Astrocyte (in vitro differentiated cells and primary cell): Measurements from ENCODE around the gene HTR5A. TPM values are rescaled to one million over a fixed set of nuclear protein-coding genes. Genes with fewer than 3 reads are reported as not detected.

Experiments
- DNase-seq: peaks from one replicate; pipeline ENCODE4 v3.0.0-alpha.2; 2010; ENCODE audit warnings: low read depth
- FAIRE-seq: peaks from 2 replicates; lab custom pipeline; 2011; peaks lifted over from hg19 to GRCh38; lab: Jason Lieb, UNC
- H2AFZ ChIP-seq: 2 replicates; pipeline ENCODE4 v1.6.0; 2012; ENCODE audit warnings: low read depth, low read length, inconsistent platforms
- H3K27ac ChIP-seq: 2 replicates; pipeline ENCODE4 v1.5.1; 2011; ENCODE audit warnings: low read depth, low read length, inconsistent platforms
- H3K27me3 ChIP-seq: 2 replicates; pipeline ENCODE4 v1.6.0; 2011; ENCODE audit warnings: low read length, inconsistent platforms; ENCODE audit not compliant: insufficient read depth
- H3K36me3 ChIP-seq: 2 replicates; pipeline ENCODE4 v1.5.1; 2011; ENCODE audit warnings: low read length, inconsistent platforms; ENCODE audit not compliant: insufficient read depth
- H3K4me1 ChIP-seq: 2 replicates; pipeline ENCODE4 v1.5.1; 2011; ENCODE audit warnings: low read length, inconsistent platforms; ENCODE audit not compliant: insufficient read depth
- H3K4me2 ChIP-seq: 2 replicates; pipeline ENCODE4 v1.6.0; 2012; ENCODE audit warnings: low read length, inconsistent platforms
- H3K4me3 ChIP-seq: 2 replicates; pipeline ENCODE4 v1.5.1; 2011; ENCODE audit warnings: low read depth, mild to moderate bottlenecking, low read length, inconsistent platforms; ENCODE audit not compliant: insufficient read depth
- H3K79me2 ChIP-seq: 2 replicates; pipeline ENCODE4 v1.6.0; 2012; ENCODE audit warnings: mild to moderate bottlenecking, low read length, inconsistent platforms; ENCODE audit not compliant: insufficient read depth
- H3K9ac ChIP-seq: 2 replicates; pipeline ENCODE4 v1.6.0; 2012; ENCODE audit warnings: mild to moderate bottlenecking, low read length, inconsistent platforms
- H3K9me3 ChIP-seq: 2 replicates; pipeline ENCODE4 v1.5.1; 2012; ENCODE audit warnings: low read depth, mild to moderate bottlenecking, low read length, inconsistent platforms; ENCODE audit not compliant: insufficient read depth
- H4K20me1 ChIP-seq: 2 replicates; pipeline ENCODE4 v1.6.0; 2012; ENCODE audit warnings: low read length, inconsistent platforms; ENCODE audit not compliant: insufficient read depth
- H3K27ac Mint-ChIP-seq: one replicate; pipeline ENCODE4 v1.8.0; 2021; ENCODE audit warnings: mild to moderate bottlenecking, mixed read lengths; ENCODE audit not compliant: unreplicated experiment
- H3K27me3 Mint-ChIP-seq: one replicate; pipeline ENCODE4 v1.8.0; 2021; ENCODE audit warnings: low read depth, mixed read lengths; ENCODE audit not compliant: unreplicated experiment
- H3K36me3 Mint-ChIP-seq: one replicate; pipeline ENCODE4 v1.8.0; 2021; ENCODE audit warnings: low read depth, mixed read lengths; ENCODE audit not compliant: unreplicated experiment
- H3K4me1 Mint-ChIP-seq: one replicate; pipeline ENCODE4 v1.8.0; 2021; ENCODE audit warnings: low read depth, mixed read lengths; ENCODE audit not compliant: unreplicated experiment
- H3K4me3 Mint-ChIP-seq: one replicate; pipeline ENCODE4 v1.8.0; 2021; ENCODE audit warnings: mild to moderate bottlenecking, moderate library complexity, mixed read lengths; ENCODE audit not compliant: unreplicated experiment
- H3K9me3 Mint-ChIP-seq: one replicate; pipeline ENCODE4 v1.8.0; 2021; ENCODE audit warnings: mild to moderate bottlenecking, mixed read lengths; ENCODE audit not compliant: unreplicated experiment
- CTCF ChIP-seq: IDR thresholded peaks from 2 replicates; pipeline ENCODE4 v1.5.1; 2011; ENCODE audit warnings: low read depth, mild to moderate bottlenecking, inconsistent platforms, low read length, moderate library complexity; ENCODE audit not compliant: insufficient read depth
- EZH2 ChIP-seq: IDR thresholded peaks from 2 replicates; pipeline ENCODE4 v1.6.1; 2012; ENCODE audit warnings: mild to moderate bottlenecking, low read length, inconsistent platforms; ENCODE audit not compliant: insufficient read depth
- total RNA-seq: library from RNA; stranded (reverse); gene quantifications from 2 replicates; pipeline ENCODE4 v1.2.1, GENCODE V29; 2021

The HTR5A gene
- total RNA-seq, 1 donor from 2014 or later, result not detected

GRCh38 chr7:155131090-155131489, 61.0 kb downstream of the HTR5A start:
- Histone ChIP-seq H3K9ac (no peak overlapping the region), H3K4me2 (no peak overlapping the region), H3K4me1 (no peaks in the 10 kb centered on the region), H3K9me3 (no peaks in the 10 kb centered on the region), H3K4me3 (no peak overlapping the region), H2AFZ (no peak overlapping the region), H3K79me2 (no peaks in the 10 kb centered on the region), H3K36me3 (no peaks in the 10 kb centered on the region), H4K20me1 (no peaks in the 10 kb centered on the region), H3K27me3 (no peaks in the 10 kb centered on the region), H3K27ac (no peak overlapping the region)
- DNase-seq, result no peak
- Mint-ChIP-seq H3K27me3 (peaks cover 12% of the 10 kb centered on the region), H3K4me1 (no peaks in the 10 kb centered on the region), H3K27ac (no peak overlapping the region), H3K36me3 (no peaks in the 10 kb centered on the region), H3K4me3 (no peak overlapping the region), H3K9me3 (no peaks in the 10 kb centered on the region)
- TF ChIP-seq EZH2 (no peak), CTCF (no peak)
- FAIRE-seq, result no peak

- H3K9ac ChIP-seq, result no peak overlapping the region
- H2AFZ ChIP-seq, result no peak overlapping the region
- H3K4me3 ChIP-seq, result no peak overlapping the region
- no peak for FAIRE-seq
- no peaks in the 10 kb centered on the region for H4K20me1 ChIP-seq
- no peaks in the 10 kb centered on the region for H3K79me2 ChIP-seq
- Mint-ChIP-seq H3K9me3 (no peaks in the 10 kb centered on the region), H3K36me3 (no peaks in the 10 kb centered on the region), H3K27me3 (peaks cover 12% of the 10 kb centered on the region), H3K4me1 (no peaks in the 10 kb centered on the region), H3K27ac (no peak overlapping the region), H3K4me3 (no peak overlapping the region)
- no peaks in the 10 kb centered on the region for H3K9me3 ChIP-seq
- no peak overlapping the region for H3K4me2 ChIP-seq
- no peak for DNase-seq
- no peaks in the 10 kb centered on the region for H3K4me1 ChIP-seq
- no peaks in the 10 kb centered on the region for H3K36me3 ChIP-seq
- no peaks in the 10 kb centered on the region for H3K27me3 ChIP-seq
- TF ChIP-seq EZH2, result no peak
- no peak for TF ChIP-seq CTCF
- no peak overlapping the region for H3K27ac ChIP-seq
Measured at GRCh38 chr7:155132431-155132830, 62.3 kb downstream of the HTR5A start.

GRCh38 chr7:155136619-155137243, 66.6 kb downstream of the HTR5A start:
- no peak for DNase-seq

More at GRCh38 chr7:155136619-155137243, 66.6 kb downstream of the HTR5A start:
- Histone ChIP-seq H3K79me2 (no peaks in the 10 kb centered on the region), H3K4me2 (no peak overlapping the region), H3K27me3 (no peaks in the 10 kb centered on the region), H3K9ac (no peak overlapping the region), H3K36me3 (no peaks in the 10 kb centered on the region), H3K9me3 (no peaks in the 10 kb centered on the region), H3K4me3 (no peak overlapping the region), H2AFZ (no peak overlapping the region), H4K20me1 (no peaks in the 10 kb centered on the region), H3K27ac (no peak overlapping the region), H3K4me1 (no peaks in the 10 kb centered on the region)
- H3K4me3 Mint-ChIP-seq, result no peak overlapping the region
- no peak for TF ChIP-seq CTCF
- TF ChIP-seq EZH2, result no peak
- H3K4me1 Mint-ChIP-seq, result no peaks in the 10 kb centered on the region
- H3K9me3 Mint-ChIP-seq, result no peaks in the 10 kb centered on the region
- H3K27me3 Mint-ChIP-seq, result peaks cover 23% of the 10 kb centered on the region
- no peak for FAIRE-seq
- no peak overlapping the region for H3K27ac Mint-ChIP-seq
- H3K36me3 Mint-ChIP-seq, result no peaks in the 10 kb centered on the region
